ENCODE data around the gene ZNF516.

The ZNF516 gene

GRCh38 chr18:76380791-76381405, 114.1 kb downstream of the ZNF516 start:
- peak; percentile 70 for TF ChIP-seq CTCF (IDR thresholded peaks at IDR 0.05; ENCODE audit: low read depth, low read length)
- in situ Hi-C loops (cut with HindIII; ENCODE audit: low sequenced_read_pairs): no loop called here
- no peak for DNase-seq (ENCODE audit: low read depth, low spot score)
- no peak overlapping the region for H3K4me3 ChIP-seq (ENCODE audit: low read depth, low read length)

- TF ChIP-seq CTCF (IDR thresholded peaks at IDR 0.05; ENCODE audit: low read depth, low read length): no peak
- no peak overlapping the region for H3K4me3 ChIP-seq (ENCODE audit: low read depth, low read length)
- in situ Hi-C loops (cut with HindIII; ENCODE audit: low sequenced_read_pairs): no loop called here
- no peak for DNase-seq (ENCODE audit: low read depth, low spot score)
Measured at GRCh38 chr18:76380127-76380729, 114.8 kb downstream of the ZNF516 start.

GRCh38 chr18:76379226-76380126, 115.6 kb downstream of the ZNF516 start:
- in situ Hi-C loops (cut with HindIII; ENCODE audit: low sequenced_read_pairs): no loop called here
- no peak overlapping the region for H3K4me3 ChIP-seq (ENCODE audit: low read depth, low read length)
- DNase-seq (ENCODE audit: low read depth, low spot score): no peak
- TF ChIP-seq CTCF (IDR thresholded peaks at IDR 0.05; ENCODE audit: low read depth, low read length): no peak

GRCh38 chr18:76378526-76379215, 116.4 kb downstream of the ZNF516 start:
- in situ Hi-C loops (cut with HindIII; ENCODE audit: low sequenced_read_pairs): no loop called here
- DNase-seq (ENCODE audit: low read depth, low spot score): no peak
- TF ChIP-seq CTCF (IDR thresholded peaks at IDR 0.05; ENCODE audit: low read depth, low read length): no peak
- H3K4me3 ChIP-seq (ENCODE audit: low read depth, low read length): no peak overlapping the region

- in situ Hi-C loops (cut with HindIII; ENCODE audit: low sequenced_read_pairs): no loop called here
- no peak overlapping the region for H3K4me3 ChIP-seq (ENCODE audit: low read depth, low read length)
- no peak for TF ChIP-seq CTCF (IDR thresholded peaks at IDR 0.05; ENCODE audit: low read depth, low read length)
- DNase-seq (ENCODE audit: low read depth, low spot score): no peak
Measured at GRCh38 chr18:76377359-76377756, 117.7 kb downstream of the ZNF516 start.

GRCh38 chr18:76376668-76377358, 118.2 kb downstream of the ZNF516 start:
- in situ Hi-C loops (cut with HindIII; ENCODE audit: low sequenced_read_pairs): no loop called here
- TF ChIP-seq CTCF (IDR thresholded peaks at IDR 0.05; ENCODE audit: low read depth, low read length): no peak
- no peak for DNase-seq (ENCODE audit: low read depth, low spot score)
- H3K4me3 ChIP-seq (ENCODE audit: low read depth, low read length): no peak overlapping the region
